ENCODE results near the gene SCAF8. TPM values are rescaled to one million over a fixed set of nuclear protein-coding genes. Genes with fewer than 3 reads are reported as not detected.

The SCAF8 gene
- total and polyA plus RNA-seq, 2 experiments from 2014 or later: 10.3 to 22.3 TPM

DNA sequence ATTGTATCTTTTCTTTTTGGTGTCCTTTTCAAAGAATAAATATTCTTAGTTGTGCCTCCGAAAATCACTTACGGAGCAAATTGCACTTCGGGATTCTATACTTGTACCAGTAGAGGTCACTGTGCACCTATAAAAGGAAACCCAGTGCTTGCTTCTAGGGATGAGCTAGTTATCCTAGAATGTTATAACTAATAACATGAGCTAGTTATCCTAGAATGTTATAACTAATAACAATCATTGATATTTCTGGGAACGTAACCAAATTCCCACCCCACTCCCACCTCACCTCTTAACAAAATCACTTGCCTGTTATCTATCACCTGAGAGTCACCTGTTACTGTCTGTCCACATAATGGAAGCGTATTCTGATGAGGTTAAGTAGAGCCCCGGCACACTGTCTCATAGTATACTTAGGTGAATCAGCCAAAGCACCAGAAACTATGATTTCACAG, 135.0 kb downstream of the SCAF8 start:
- WGBS, 2 experiments (ENCODE audit: low coverage in 1 of 2, low lambda C conversion rate in 2 of 2, missing lambda C conversion rate in 2 of 2): 38 to 42% methylated on average over 6 of the region's 6 CpGs

DNA sequence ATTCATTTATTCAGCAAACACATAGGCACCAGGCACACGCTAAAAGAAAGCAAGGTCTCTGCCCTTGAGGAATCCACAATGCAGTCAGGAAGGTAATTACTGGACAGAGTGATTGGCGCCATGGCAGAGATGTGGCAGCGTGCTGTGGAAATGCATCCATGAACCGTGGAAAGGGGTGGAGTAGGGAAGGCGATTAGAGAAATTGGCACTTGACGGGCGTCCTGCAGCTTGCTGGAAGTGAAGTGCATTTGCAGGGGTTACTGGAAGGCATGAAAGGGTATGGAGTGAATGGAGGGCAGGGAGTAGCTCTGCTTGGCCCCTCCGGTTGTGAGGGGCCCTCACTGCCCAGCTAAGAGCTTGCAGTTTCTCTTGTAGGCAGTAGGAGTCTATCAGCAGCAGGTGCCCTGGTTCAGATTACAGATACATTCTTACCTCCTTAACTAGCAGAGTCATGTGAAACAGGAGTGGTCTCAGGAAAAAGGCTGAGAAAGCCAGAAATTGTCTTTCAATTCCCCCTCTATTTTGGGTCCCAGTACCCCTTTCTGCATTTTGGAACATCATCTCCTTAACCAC, 139.4 kb downstream of the SCAF8 start:
- no peaks in the 10 kb centered on the region for H3K27me3 ChIP-seq (replicated peaks; ENCODE audit: insufficient read depth)
- DNase-seq: no peak
- no peaks in the 10 kb centered on the region for H3K9me2 ChIP-seq (ENCODE audit: insufficient read depth)
- WGBS, 2 experiments (ENCODE audit: low coverage in 1 of 2, low lambda C conversion rate in 2 of 2, missing lambda C conversion rate in 2 of 2): 89 to 94% methylated on average over 8 of the region's 8 CpGs
- H3K36me3 ChIP-seq (ENCODE audit: low read depth): no peaks in the 10 kb centered on the region
- TF ChIP-seq EZH2phosphoT487 (IDR thresholded peaks at IDR 0.05; ENCODE audit: insufficient read depth, low read depth) (no peak), EZH2 (IDR thresholded peaks at IDR 0.05; ENCODE audit: insufficient read depth, poor library complexity, severe bottlenecking) (no peak)
- H2AFZ ChIP-seq: no peak overlapping the region
- in situ Hi-C loops (cut with MboI): no loop called here
- H3K4me1 ChIP-seq (ENCODE audit: insufficient read depth): peaks cover 11% of the 10 kb centered on the region
- H4K20me1 ChIP-seq (ENCODE audit: insufficient read depth): 0 out of 2 replicates have a peak, but pooled peaks cover 3% of the 10 kb centered on the region
- no peak overlapping the region for H3K4me2 ChIP-seq (ENCODE audit: unreplicated experiment)
- no peaks in the 10 kb centered on the region for H3K9me3 ChIP-seq (ENCODE audit: low read depth)
- H3K27ac ChIP-seq: no peak overlapping the region
- H3K79me2 ChIP-seq (ENCODE audit: insufficient read depth): peaks cover 18% of the 10 kb centered on the region
- H3K9ac ChIP-seq: no peak overlapping the region
- no peak overlapping the region for H3K4me3 ChIP-seq
- no peaks in the 10 kb centered on the region; the same call in 1 of the 2 replicates for H3F3A ChIP-seq (ENCODE audit: insufficient read depth)

More for the DNA sequence above, 135.0 kb downstream of the SCAF8 start:
- H3K27ac ChIP-seq: no peak overlapping the region
- no peak overlapping the region for H3K4me3 ChIP-seq
- peaks cover 7% of the 10 kb centered on the region for H3F3A ChIP-seq (ENCODE audit: insufficient read depth)
- no peaks in the 10 kb centered on the region for H3K9me3 ChIP-seq (ENCODE audit: low read depth)
- no peak overlapping the region for H3K4me2 ChIP-seq (ENCODE audit: unreplicated experiment)
- no peak overlapping the region for H2AFZ ChIP-seq
- H4K20me1 ChIP-seq (ENCODE audit: insufficient read depth): no peaks in the 10 kb centered on the region
- H3K27me3 ChIP-seq (replicated peaks; ENCODE audit: insufficient read depth): no peaks in the 10 kb centered on the region
- no peaks in the 10 kb centered on the region for H3K9me2 ChIP-seq (ENCODE audit: insufficient read depth)
- H3K9ac ChIP-seq: no peak overlapping the region
- H3K4me1 ChIP-seq (ENCODE audit: insufficient read depth): no peaks in the 10 kb centered on the region
- in situ Hi-C loops (cut with MboI): no loop called here
- H3K36me3 ChIP-seq (ENCODE audit: low read depth): no peaks in the 10 kb centered on the region
- DNase-seq: peak; percentile 84
- peaks cover 30% of the 10 kb centered on the region for H3K79me2 ChIP-seq (ENCODE audit: insufficient read depth)
- no peak for TF ChIP-seq EZH2 (IDR thresholded peaks at IDR 0.05; ENCODE audit: insufficient read depth, poor library complexity, severe bottlenecking)
- no peak for TF ChIP-seq EZH2phosphoT487 (IDR thresholded peaks at IDR 0.05; ENCODE audit: insufficient read depth, low read depth)

DNA sequence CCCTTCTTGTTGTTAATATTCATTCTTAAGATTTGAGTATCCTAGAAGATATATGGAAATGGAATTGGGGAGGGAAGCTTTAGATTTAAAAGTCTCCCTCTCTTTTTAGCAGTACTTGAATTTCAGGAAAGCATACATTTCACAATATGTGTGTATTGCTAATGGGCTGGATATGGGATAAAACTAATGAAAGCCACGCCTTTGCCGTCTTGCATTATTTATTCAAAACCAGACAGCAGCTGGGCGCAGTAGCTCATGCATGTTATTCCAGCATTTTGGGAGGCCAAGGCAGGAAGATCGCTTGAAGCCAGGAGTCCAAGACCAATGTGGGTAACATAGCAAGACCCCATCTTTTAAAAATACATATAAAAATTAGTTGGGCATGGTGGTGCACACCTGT, 140.3 kb downstream of the SCAF8 start:
- TF ChIP-seq EZH2phosphoT487 (IDR thresholded peaks at IDR 0.05; ENCODE audit: insufficient read depth, low read depth) (no peak), EZH2 (IDR thresholded peaks at IDR 0.05; ENCODE audit: insufficient read depth, poor library complexity, severe bottlenecking) (no peak)
- DNase-seq: no peak
- in situ Hi-C loops (cut with MboI): no loop called here

DNA sequence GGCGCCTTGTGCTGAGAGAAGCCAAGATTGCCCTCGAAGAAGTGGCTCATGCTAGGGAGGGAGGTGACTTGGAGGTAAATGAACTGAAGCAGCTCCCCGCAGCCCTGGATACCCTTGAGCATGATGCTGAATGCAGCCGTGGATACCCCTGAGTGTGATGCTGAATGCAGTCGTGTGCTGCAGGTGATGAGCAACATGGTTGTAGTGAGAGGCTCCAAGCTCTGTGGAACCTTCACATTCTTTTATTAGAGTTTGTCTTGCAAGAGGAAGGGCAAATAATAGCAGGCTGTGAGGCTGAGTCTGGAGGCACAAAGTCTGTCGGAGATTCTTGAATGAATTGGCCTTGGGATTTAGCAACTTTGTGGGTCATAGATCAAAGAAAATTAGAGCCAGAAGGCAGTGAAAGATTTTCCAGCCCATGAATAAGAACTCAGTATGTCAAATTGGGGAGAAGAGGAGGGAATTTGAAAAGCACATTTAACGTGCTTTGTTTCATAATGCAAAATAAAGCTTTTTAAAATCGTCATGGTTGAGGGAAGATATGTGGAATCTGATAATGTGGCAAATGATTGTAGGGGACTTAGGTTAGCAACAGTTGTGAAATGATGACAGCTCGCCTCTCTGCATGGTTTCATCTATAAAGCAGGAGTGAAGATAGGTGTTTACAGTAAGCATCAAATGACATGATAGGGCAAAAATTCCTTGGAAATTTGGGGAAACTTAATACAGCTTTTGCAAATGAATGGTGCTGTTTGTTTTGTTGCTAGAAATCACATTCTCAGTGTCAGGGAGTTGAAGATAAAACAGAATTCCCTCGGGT, 141.8 kb downstream of the SCAF8 start:
- H3F3A ChIP-seq (ENCODE audit: insufficient read depth): no peaks in the 10 kb centered on the region
- H3K4me3 ChIP-seq: no peak overlapping the region
- TF ChIP-seq EZH2phosphoT487 (IDR thresholded peaks at IDR 0.05; ENCODE audit: insufficient read depth, low read depth) (no peak), EZH2 (IDR thresholded peaks at IDR 0.05; ENCODE audit: insufficient read depth, poor library complexity, severe bottlenecking) (no peak)
- WGBS, 2 experiments (ENCODE audit: low coverage in 1 of 2, low lambda C conversion rate in 2 of 2, missing lambda C conversion rate in 2 of 2): 63 to 64% methylated on average over 10 of the region's 10 CpGs
- in situ Hi-C loops (cut with MboI): no loop called here
- H2AFZ ChIP-seq: no peak overlapping the region
- no peaks in the 10 kb centered on the region for H3K36me3 ChIP-seq (ENCODE audit: low read depth)
- H4K20me1 ChIP-seq (ENCODE audit: insufficient read depth): peaks cover 3% of the 10 kb centered on the region; the same call in 1 of the 2 replicates
- no peaks in the 10 kb centered on the region for H3K9me2 ChIP-seq (ENCODE audit: insufficient read depth)
- H3K79me2 ChIP-seq (ENCODE audit: insufficient read depth): peaks cover 15% of the 10 kb centered on the region
- H3K27ac ChIP-seq: no peak overlapping the region
- H3K4me2 ChIP-seq (ENCODE audit: unreplicated experiment): no peak overlapping the region
- H3K27me3 ChIP-seq (replicated peaks; ENCODE audit: insufficient read depth): no peaks in the 10 kb centered on the region
- no peaks in the 10 kb centered on the region for H3K9me3 ChIP-seq (ENCODE audit: low read depth)
- H3K4me1 ChIP-seq (ENCODE audit: insufficient read depth): peaks cover 11% of the 10 kb centered on the region
- H3K9ac ChIP-seq: no peak overlapping the region
- peak; percentile 16 for DNase-seq

More for the DNA sequence above, 140.3 kb downstream of the SCAF8 start:
- Histone ChIP-seq H3K4me2 (ENCODE audit: unreplicated experiment) (no peak overlapping the region), H3K9me3 (ENCODE audit: low read depth) (no peaks in the 10 kb centered on the region), H2AFZ (no peak overlapping the region), H4K20me1 (ENCODE audit: insufficient read depth) (0 out of 2 replicates have a peak, but pooled peaks cover 3% of the 10 kb centered on the region), H3K27me3 (replicated peaks; ENCODE audit: insufficient read depth) (no peaks in the 10 kb centered on the region), H3K9me2 (ENCODE audit: insufficient read depth) (no peaks in the 10 kb centered on the region), H3K36me3 (ENCODE audit: low read depth) (no peaks in the 10 kb centered on the region), H3K4me3 (no peak overlapping the region), H3K27ac (no peak overlapping the region), H3K79me2 (ENCODE audit: insufficient read depth) (peaks cover 15% of the 10 kb centered on the region), H3K9ac (no peak overlapping the region), H3K4me1 (ENCODE audit: insufficient read depth) (peaks cover 11% of the 10 kb centered on the region), H3F3A (ENCODE audit: insufficient read depth) (no peaks in the 10 kb centered on the region)
- WGBS, 2 experiments (ENCODE audit: low coverage in 1 of 2, low lambda C conversion rate in 2 of 2, missing lambda C conversion rate in 2 of 2): 95% methylated on average over 4 of the region's 4 CpGs
